Colon (tissue), 2 donors: ENCODE data around the gene SHLD1.
"Not testable (repeated sequence)": the region's sequence is repeated elsewhere in the genome, so short reads cannot be mapped to it uniquely, and the experiment has no call there.

Experiments used
- FAIRE-seq: peaks from 2 replicates; lab custom pipeline; 2012; peaks lifted over from hg19 to GRCh38; lab: Jason Lieb, UNC
- donor health status: control.
- donor health status: control.

The SHLD1 gene

GRCh38 chr20:5781798-5782750 is 31.9 kb downstream of the SHLD1 start:
- no peak for FAIRE-seq

- FAIRE-seq = no peak
Observed at GRCh38 chr20:5784735-5785134, 34.5 kb downstream of the SHLD1 start.

GRCh38 chr20:5785146-5785545 is 34.9 kb downstream of the SHLD1 start:
- no peak for FAIRE-seq

- no peak for FAIRE-seq
Observed at GRCh38 chr20:5786930-5787795, 37.0 kb downstream of the SHLD1 start.

GRCh38 chr20:5787796-5788165 is 37.6 kb downstream of the SHLD1 start:
- no peak for FAIRE-seq

GRCh38 chr20:5788385-5788895 is 38.2 kb downstream of the SHLD1 start:
- FAIRE-seq = no peak

GRCh38 chr20:5789827-5790226 is 39.6 kb downstream of the SHLD1 start:
- no peak for FAIRE-seq

GRCh38 chr20:5793916-5794315 is 43.7 kb downstream of the SHLD1 start:
- no peak for FAIRE-seq

- no peak for FAIRE-seq
Observed at GRCh38 chr20:5796331-5797040, 46.3 kb downstream of the SHLD1 start.

- no peak for FAIRE-seq
Observed at GRCh38 chr20:5797165-5797564, 47.0 kb downstream of the SHLD1 start.

- no peak for FAIRE-seq
Observed at GRCh38 chr20:5797843-5798462, 47.8 kb downstream of the SHLD1 start.

GRCh38 chr20:5803754-5804303 is 53.6 kb downstream of the SHLD1 start:
- not testable (repeated sequence) for FAIRE-seq

GRCh38 chr20:5806457-5807263 is 56.5 kb downstream of the SHLD1 start:
- no peak for FAIRE-seq

GRCh38 chr20:5807431-5807830 is 57.2 kb downstream of the SHLD1 start:
- FAIRE-seq = no peak

GRCh38 chr20:5808901-5809300 is 58.7 kb downstream of the SHLD1 start:
- no peak for FAIRE-seq

- FAIRE-seq = no peak
Observed at GRCh38 chr20:5809495-5809894, 59.3 kb downstream of the SHLD1 start.

GRCh38 chr20:5810800-5811422 is 60.7 kb downstream of the SHLD1 start:
- no peak for FAIRE-seq

GRCh38 chr20:5811746-5812145 is 61.5 kb downstream of the SHLD1 start:
- FAIRE-seq = no peak

- no peak for FAIRE-seq
Observed at GRCh38 chr20:5818346-5818681, 68.1 kb downstream of the SHLD1 start.

- no peak for FAIRE-seq
Observed at GRCh38 chr20:5820738-5821137, 70.5 kb downstream of the SHLD1 start.
